Measurements from ENCODE around the gene TUG1.

TUG1 gene

DNA sequence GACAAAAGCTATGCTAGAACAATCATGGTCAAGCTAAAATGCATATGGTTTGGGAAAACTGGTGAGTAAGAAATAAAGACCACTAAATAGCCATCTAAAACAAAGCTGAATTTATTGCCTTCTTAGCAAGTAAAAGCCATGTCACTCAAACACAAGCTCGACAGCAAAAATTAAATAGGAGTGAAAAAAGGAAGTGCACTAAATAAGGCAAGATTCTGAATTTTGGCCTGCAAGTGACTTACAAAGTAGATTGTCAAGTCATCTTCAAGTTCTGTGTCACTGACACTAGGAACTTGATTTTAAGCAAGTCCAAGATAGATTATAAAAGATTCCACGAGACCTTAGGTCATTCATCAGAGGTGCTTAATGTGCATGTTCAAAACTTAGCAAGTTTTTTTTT lies 27.4 kb downstream of the TUG1 start:
- no peak for FAIRE-seq
- no peak for DNase-seq (ENCODE audit: insufficient read length, low spot score)

DNA sequence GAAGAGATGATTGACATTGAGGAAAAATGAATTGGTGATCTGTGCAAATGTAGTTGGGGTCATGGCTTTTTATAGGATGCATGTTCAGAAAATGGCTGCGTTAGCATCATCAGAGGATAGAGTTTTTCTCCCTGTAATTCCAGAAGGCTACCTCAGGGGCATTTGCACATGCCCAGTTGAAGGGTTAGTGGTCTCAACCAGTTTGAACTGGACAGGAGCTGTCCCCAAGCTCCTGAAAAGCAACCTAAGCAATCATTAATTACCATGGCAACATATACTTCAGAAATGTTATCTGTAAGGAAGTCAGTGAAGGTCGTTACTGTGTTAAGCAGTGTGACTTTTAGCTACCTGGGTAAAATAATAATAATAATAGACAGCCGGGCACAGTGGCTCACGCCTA lies 29.3 kb downstream of the TUG1 start:
- FAIRE-seq, result no peak
- DNase-seq (ENCODE audit: insufficient read length, low spot score), result no peak

DNA sequence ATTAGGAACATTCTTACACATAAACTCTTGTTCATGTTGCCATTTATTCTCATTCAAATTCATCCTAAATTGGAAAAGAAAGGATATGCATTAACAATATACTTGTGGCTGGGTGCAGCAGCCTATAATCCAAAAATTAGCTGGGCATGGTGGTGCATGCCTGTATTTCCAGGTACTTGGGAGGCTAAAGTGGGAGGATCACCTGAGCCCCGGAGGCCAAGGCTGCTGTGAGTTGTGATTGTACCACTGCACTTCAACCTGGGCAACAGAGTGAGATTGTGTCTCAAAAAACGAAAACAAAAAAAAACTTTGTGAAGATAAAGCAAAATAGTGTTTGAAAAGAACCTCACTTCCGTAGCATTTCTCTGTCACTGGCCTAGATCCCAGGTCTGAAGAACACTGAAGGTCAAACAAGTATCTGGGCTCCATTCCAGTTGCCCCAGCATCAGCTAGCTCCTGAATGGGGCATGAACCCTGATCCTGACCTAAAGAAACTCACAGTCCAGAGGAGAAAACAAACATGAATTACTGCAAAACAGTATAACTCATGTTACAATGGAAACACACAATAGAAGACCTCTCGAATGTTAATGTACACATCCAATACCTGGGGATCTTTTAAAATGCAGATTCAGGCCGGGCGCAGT lies 32.2 kb downstream of the TUG1 start:
- DNase-seq (ENCODE audit: insufficient read length, low spot score), result no peak
- no peak for FAIRE-seq

DNA sequence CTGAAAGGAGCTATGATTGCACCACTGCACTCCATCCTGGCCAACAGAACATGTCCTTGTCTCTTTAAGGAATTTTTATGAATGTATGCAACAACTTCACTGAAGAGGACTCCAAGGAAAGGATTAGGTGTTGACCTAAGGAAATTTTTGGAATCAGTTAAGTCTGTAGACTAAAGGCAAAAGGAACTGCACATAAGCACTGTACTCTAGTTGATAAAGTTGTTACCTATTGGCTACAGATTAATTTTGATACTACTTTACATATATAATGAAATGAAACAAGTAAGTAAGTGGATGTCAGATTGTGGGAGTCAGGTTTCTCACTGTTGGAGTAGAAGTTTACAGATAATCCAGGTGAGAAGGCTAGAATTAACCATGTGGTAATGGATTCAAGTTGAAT lies 36.5 kb downstream of the TUG1 start:
- DNase-seq (ENCODE audit: insufficient read length, low spot score) (no peak), FAIRE-seq (no peak)

DNA sequence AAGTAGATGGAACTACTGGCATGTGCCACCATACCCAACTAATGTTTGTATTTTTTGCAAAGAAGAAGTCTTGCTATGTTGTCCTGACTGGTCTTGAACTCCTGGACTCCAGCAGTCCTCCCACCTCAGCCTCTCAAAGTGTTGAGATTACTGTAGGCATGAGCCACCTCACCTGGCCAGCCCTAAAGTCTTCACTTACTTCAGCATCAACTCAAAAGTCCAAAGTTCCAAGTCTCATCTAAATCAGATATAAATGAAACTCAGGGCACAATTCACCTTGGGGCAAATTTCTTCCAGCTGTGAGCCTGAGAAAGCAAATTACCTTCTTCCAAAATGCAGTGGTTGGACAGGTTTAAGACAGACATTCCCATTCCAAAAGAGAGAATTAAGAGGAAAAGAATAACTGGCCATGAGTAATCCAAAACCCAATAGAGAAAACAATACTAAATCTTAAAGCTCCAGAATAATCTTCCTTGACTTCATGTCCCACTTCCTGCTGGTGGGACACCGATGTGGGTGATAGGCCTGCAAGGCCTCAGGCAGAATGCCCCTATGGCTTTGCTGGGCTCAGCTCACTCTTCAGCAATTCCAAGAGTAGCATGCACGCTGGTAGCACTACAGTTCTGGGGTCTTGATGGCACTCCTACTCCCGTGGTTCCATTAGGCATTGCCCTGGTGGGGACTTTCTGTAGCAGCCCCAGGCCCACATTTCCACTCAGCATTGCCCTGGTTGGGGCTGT lies 50.3 kb downstream of the TUG1 start:
- DNase-seq (ENCODE audit: insufficient read length, low spot score) (no peak), FAIRE-seq (no peak)

GRCh38 chr22:31020334-31020733 lies 51.3 kb downstream of the TUG1 start:
- DNase-seq (ENCODE audit: insufficient read length, low spot score) (no peak), FAIRE-seq (no peak)

DNA sequence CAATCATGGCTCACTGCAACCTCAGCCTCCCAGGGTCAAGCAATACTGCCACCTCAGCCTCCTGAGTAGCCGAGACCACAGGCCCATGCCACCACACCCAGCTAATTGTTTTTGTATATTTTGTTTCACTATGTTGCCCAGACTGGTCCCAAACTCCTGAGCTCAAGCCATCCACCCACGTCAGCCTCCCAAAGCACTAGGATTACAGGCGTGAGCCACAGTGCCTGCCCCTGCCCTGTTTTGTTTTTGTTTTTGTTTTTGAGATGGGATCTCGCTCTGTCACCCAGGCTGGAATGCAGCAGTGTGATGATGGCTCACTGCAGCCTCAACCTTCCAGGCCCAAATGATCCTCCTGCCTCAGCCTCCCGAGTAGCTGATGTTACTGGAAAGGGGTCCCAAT lies 53.5 kb downstream of the TUG1 start:
- FAIRE-seq (no peak), DNase-seq (ENCODE audit: insufficient read length, low spot score) (no peak)

All from HTR-8/SVneo (cell line).